IMR-90 (cell line): Measurements from ENCODE around the gene PRXL2B. TPM values are rescaled to one million over a fixed set of nuclear protein-coding genes. Genes with fewer than 3 reads are reported as not detected.

Source experiments
- ATAC-seq: fragments of 200-7000 bp; cut with Tn5 transposase; 2 replicates; pipeline ENCODE4 v1.9.1; 2020; ENCODE audit warnings: low read depth, mild to moderate bottlenecking, moderate library complexity
- BruUV-seq: library from RNA; stranded (reverse); fragments of 400-500 nt; replicated peaks from 2 replicates; lab custom pipeline; 2021; lab: Mats Ljungman, UMichigan
- CTCF ChIA-PET: fragments of 300-600 bp; formaldehyde crosslinking; extraction: SDS; loops from one replicate; lab custom pipeline; 2021; ENCODE audit warnings: antibody characterized with exemption; lab: Yijun Ruan, JAX
- POLR2A ChIA-PET: fragments of 300-600 bp; sonication (Branson Sonifier 250); formaldehyde crosslinking; loops from one replicate; lab custom pipeline; 2022; ENCODE audit warnings: antibody characterized with exemption; ENCODE audit not compliant: unreplicated experiment; lab: Charles Lee
- DNase-seq: peaks from one replicate; pipeline ENCODE4 v3.0.0; 2013
- H2AFZ ChIP-seq: replicated peaks from 2 replicates; pipeline ENCODE3; 2013; ENCODE audit warnings: low read length, mild to moderate bottlenecking; ENCODE audit not compliant: poor library complexity
- H2AK5ac ChIP-seq: 2 replicates; pipeline ENCODE4 v1.6.1; 2013; ENCODE audit warnings: low read depth, low read length, inconsistent platforms
- H2AK9ac ChIP-seq: replicated peaks from 2 replicates; pipeline ENCODE3; 2013; ENCODE audit warnings: mild to moderate bottlenecking, low read depth, low read length, moderate library complexity; ENCODE audit not compliant: poor library complexity
- H2BK120ac ChIP-seq: 2 replicates; pipeline ENCODE4 v1.6.1; 2013; ENCODE audit warnings: low read depth, low read length, inconsistent platforms
- H2BK15ac ChIP-seq: 3 replicates; pipeline ENCODE4 v1.6.1; 2013; ENCODE audit warnings: low read depth, low read length, inconsistent platforms
- H2BK20ac ChIP-seq: 2 replicates; pipeline ENCODE4 v1.6.1; 2013; ENCODE audit warnings: low read depth, mild to moderate bottlenecking, inconsistent platforms, low read length, moderate library complexity
- H2BK5ac ChIP-seq: 2 replicates; pipeline ENCODE4 v1.6.1; 2013; ENCODE audit warnings: mild to moderate bottlenecking, low read depth, low read length, inconsistent platforms; ENCODE audit not compliant: poor library complexity, severe bottlenecking
- H3K14ac ChIP-seq: replicated peaks from 2 replicates; pipeline ENCODE4 v1.6.1; 2013; ENCODE audit warnings: low read depth, low read length, inconsistent platforms
- H3K18ac ChIP-seq: 2 replicates; pipeline ENCODE4 v1.6.1; 2013; ENCODE audit warnings: low read depth, low read length, control low read depth
- H3K23ac ChIP-seq: 2 replicates; pipeline ENCODE4 v1.6.1; 2013; ENCODE audit warnings: low read depth, low read length, inconsistent platforms
- H3K27ac ChIP-seq: 2 replicates; pipeline ENCODE4 v1.5.1; 2013; ENCODE audit warnings: mild to moderate bottlenecking, control low read depth, low read length; ENCODE audit not compliant: insufficient read depth
- H3K27me3 ChIP-seq: 2 replicates; pipeline ENCODE4 v1.6.1; 2013; ENCODE audit warnings: low read length; ENCODE audit not compliant: control insufficient read depth, insufficient read depth
- H3K36me3 ChIP-seq: 2 replicates; pipeline ENCODE4 v1.6.1; 2013; ENCODE audit warnings: low read length, mixed read lengths; ENCODE audit not compliant: control insufficient read depth, insufficient read depth
- H3K4ac ChIP-seq: 2 replicates; pipeline ENCODE4 v1.6.1; 2013; ENCODE audit warnings: low read depth, low read length, inconsistent platforms
- H3K4me1 ChIP-seq: 2 replicates; pipeline ENCODE4 v1.6.1; 2013; ENCODE audit warnings: low read length, mixed read lengths; ENCODE audit not compliant: control insufficient read depth, insufficient read depth
- H3K4me2 ChIP-seq: 2 replicates; pipeline ENCODE4 v1.6.1; 2013; ENCODE audit warnings: low read depth, mild to moderate bottlenecking, control low read depth, low read length, moderate library complexity
- H3K4me3 ChIP-seq: 2 replicates; pipeline ENCODE4 v1.5.1; 2013; ENCODE audit warnings: low read depth, mild to moderate bottlenecking, control low read depth, low read length, moderate library complexity; ENCODE audit not compliant: insufficient read depth
- H3K56ac ChIP-seq: 2 replicates; pipeline ENCODE4 v1.6.1; 2013; ENCODE audit warnings: low read length, inconsistent platforms; ENCODE audit not compliant: insufficient read depth; ENCODE audit errors: extremely low read depth
- H3K79me1 ChIP-seq, 2 experiments: 2 replicates each; pipeline ENCODE4 v1.6.1; 2013; ENCODE audit warnings: low read length in 2 of 2, inconsistent platforms in 1 of 2, low read depth in 1 of 2
- H3K9ac ChIP-seq: 2 replicates; pipeline ENCODE4 v1.6.1; 2013; ENCODE audit warnings: low read depth, low read length, control low read depth
- H3K9me1 ChIP-seq: 2 replicates; pipeline ENCODE4 v1.6.1; 2013; ENCODE audit warnings: low read length, inconsistent platforms; ENCODE audit not compliant: insufficient read depth
- H3K9me3 ChIP-seq: 2 replicates; pipeline ENCODE4 v1.6.1; 2013; ENCODE audit warnings: low read length; ENCODE audit not compliant: control insufficient read depth, insufficient read depth
- H4K20me1 ChIP-seq: 2 replicates; pipeline ENCODE4 v1.6.1; 2013; ENCODE audit warnings: low read length, inconsistent platforms; ENCODE audit not compliant: insufficient read depth
- H4K5ac ChIP-seq: 2 replicates; pipeline ENCODE4 v1.6.1; 2013; ENCODE audit warnings: mild to moderate bottlenecking, low read depth, low read length, control low read depth
- H4K8ac ChIP-seq, 2 experiments: 2 replicates each; pipeline ENCODE4 v1.6.1; 2013; ENCODE audit warnings: low read depth in 2 of 2, low read length in 2 of 2, control low read depth in 1 of 2, inconsistent platforms in 1 of 2
- H4K91ac ChIP-seq: 2 replicates; pipeline ENCODE4 v1.6.1; 2013; ENCODE audit warnings: low read depth, low read length, inconsistent platforms; ENCODE audit not compliant: insufficient read depth
- BHLHE40 ChIP-seq: fragments of 150-350 bp; IDR thresholded peaks from 2 replicates; pipeline ENCODE4 v1.6.1; 2016; ENCODE audit warnings: mild to moderate bottlenecking, low read depth, low read length
- CTCF ChIP-seq: conservative IDR thresholded peaks from 2 replicates; pipeline ENCODE4 v1.5.1; 2012; ENCODE audit warnings: mild to moderate bottlenecking, low read depth, low read length, improper control_type of control experiment
- ELK1 ChIP-seq: fragments of 150-350 bp; IDR thresholded peaks from 2 replicates; pipeline ENCODE4 v1.6.1; 2016; ENCODE audit warnings: low read depth, mild to moderate bottlenecking, low read length, moderate library complexity, borderline replicate concordance
- FOS ChIP-seq: fragments of 150-350 bp; IDR thresholded peaks from 2 replicates; pipeline ENCODE4 v1.6.1; 2016; ENCODE audit warnings: low read depth, low read length
- MAFK ChIP-seq: IDR thresholded peaks from 2 replicates; pipeline ENCODE4 v1.6.1; 2012; ENCODE audit warnings: low read depth, low read length, improper control_type of control experiment
- MXI1 ChIP-seq: IDR thresholded peaks from 2 replicates; pipeline ENCODE4 v1.6.1; 2012; ENCODE audit warnings: low read depth, mild to moderate bottlenecking, low read length, moderate library complexity, borderline replicate concordance
- NFE2L2 ChIP-seq: fragments of 150-350 bp; IDR thresholded peaks from 2 replicates; pipeline ENCODE4 v1.6.1; 2016; ENCODE audit warnings: low read depth, mild to moderate bottlenecking, low read length
- POLR2A ChIP-seq: IDR thresholded peaks from 2 replicates; pipeline ENCODE4 v1.6.1; 2012; ENCODE audit warnings: mild to moderate bottlenecking, low read depth, low read length
- RAD21 ChIP-seq: IDR thresholded peaks from 2 replicates; pipeline ENCODE4 v1.6.1; 2012; ENCODE audit warnings: low read length, improper control_type of control experiment
- RFX5 ChIP-seq: IDR thresholded peaks from 2 replicates; pipeline ENCODE4 v1.8.0; 2012; ENCODE audit warnings: low read depth, mild to moderate bottlenecking, low read length, moderate library complexity
- SMC3 ChIP-seq: fragments of 150-350 bp; IDR thresholded peaks from 2 replicates; pipeline ENCODE4 v1.6.1; 2016; ENCODE audit warnings: low read depth, mild to moderate bottlenecking, antibody characterized with exemption, low read length, moderate library complexity
- USF2 ChIP-seq: fragments of 150-350 bp; IDR thresholded peaks from 2 replicates; pipeline ENCODE4 v1.6.1; 2017; ENCODE audit warnings: mild to moderate bottlenecking, antibody characterized with exemption, low read length, low read depth
- WGBS, 2 experiments: methylation state at CpG; one replicate each; pipeline versions ENCODE4 v1.1.5 to v1.1.7; 2013; ENCODE audit warnings: missing lambda C conversion rate in 2 of 2; ENCODE audit not compliant: insufficient read length in 1 of 2; ENCODE audit errors: extremely low coverage in 2 of 2; 5-methylcytosine and 5-hydroxymethylcytosine counted together
- dilution Hi-C: fragments of 300-500 bp; cut with HindIII; formaldehyde crosslinking; loops from one replicate; pipeline ENCODE4 v1.14.3; 2018; ENCODE audit warnings: low sequenced_read_pairs; ENCODE audit not compliant: unreplicated experiment
- in situ Hi-C: fragments of 300-500 bp; cut with MboI; formaldehyde crosslinking; loops from 3 replicates; pipeline ENCODE4 v1.14.3; 2019; ENCODE audit warnings: low sequenced_read_pairs, inconsistent platforms, mixed read lengths
- intact Hi-C: fragments of 100-400 bp; cut with micrococcal nuclease; formaldehyde crosslinking; loops from 2 replicates; pipeline ENCODE4 v1.10.0; 2022
- polyA plus RNA-seq, 3 experiments: library from polyadenylated mRNA; depleted of rRNA; stranded (reverse); fragments of >200 nt; gene quantifications; 2 replicates each; pipeline ENCODE4 v1.2.3, GENCODE V29; 2012; ENCODE audit warnings: low replicate concordance in 1 of 3
- total RNA-seq: library from RNA; depleted of rRNA; stranded (reverse); fragments of >200 nt; gene quantifications from 2 replicates; pipeline ENCODE4 v1.2.3, GENCODE V29; 2012

Gene PRXL2B
- total and polyA plus RNA-seq, 2 of the 4 experiments (the other 2 are of a cell fraction) = 10.9 to 22.3 TPM

- Histone ChIP-seq H2BK15ac (no peak overlapping the region), H3K27me3 (peaks cover 3% of the 10 kb centered on the region; the same call in 1 of the 2 replicates), H2BK20ac (no peak overlapping the region), H3K9ac (no peak overlapping the region), H3K9me1 (peaks cover 9% of the 10 kb centered on the region), H4K5ac (no peak overlapping the region), H3K18ac (no peak overlapping the region), H3K4me3 (no peak overlapping the region), H3K14ac (no peak overlapping the region), H3K4me1 (peaks cover 12% of the 10 kb centered on the region), H3K4ac (no peak overlapping the region), H3K4me2 (no peak overlapping the region), H2AK5ac (no peak overlapping the region), H2BK5ac (no peak overlapping the region), H3K23ac (no peak overlapping the region), H3K27ac (no peak overlapping the region), H2BK120ac (no peak overlapping the region), H3K36me3 (no peaks in the 10 kb centered on the region), H4K8ac (no peak overlapping the region), H4K20me1 (no peaks in the 10 kb centered on the region), H2AFZ (no peak overlapping the region), H2AK9ac (no peak overlapping the region), H4K91ac (no peak overlapping the region), H3K79me1 (no peaks in the 10 kb centered on the region), H3K9me3 (no peaks in the 10 kb centered on the region), H3K56ac (no peak overlapping the region)
- WGBS, 2 experiments = 66% methylated on average over 4 of the region's 9 CpGs; no CpG with 5 or more reads in 1 of the 2 experiments
- no peak for TF ChIP-seq ELK1
- no peak for TF ChIP-seq FOS
- TF ChIP-seq RAD21 = no peak
- TF ChIP-seq NFE2L2 = no peak
- no peak for TF ChIP-seq MAFK
- TF ChIP-seq MXI1 = no peak
- no peak for TF ChIP-seq USF2
- no peak for TF ChIP-seq SMC3
- TF ChIP-seq BHLHE40 = no peak
- no peak for TF ChIP-seq CTCF
- no peak for TF ChIP-seq POLR2A
- no peak for TF ChIP-seq RFX5
- dilution Hi-C loops = no loop called here
- CTCF ChIA-PET = no interaction called here
- BruUV-seq = no TSS peak
- in situ Hi-C loops = loop anchor here (25.0 kb wide), 1 partner anchor 350 kb away; the partner anchor contains the start of gene FAAP20
- DNase-seq = no peak
- ATAC-seq = no peak
- POLR2A ChIA-PET = no interaction called here
- intact Hi-C loops = no loop called here
Measured at GRCh38 chr1:2537784-2538115, 48.8 kb upstream of the PRXL2B start.
